CD14-positive monocyte (primary cell): ENCODE data around the gene ELAVL1. TPM values are rescaled to one million over a fixed set of nuclear protein-coding genes. Genes with fewer than 3 reads are reported as not detected.

Experiments
- DNase-seq, 3 donors: peaks; one replicate each; pipeline ENCODE4 v3.0.0-alpha.2; 2011 to 2022
- H2AFZ ChIP-seq: 2 replicates; pipeline ENCODE4 v1.6.0; 2012; ENCODE audit warnings: mild to moderate bottlenecking, low read depth, low read length, inconsistent platforms; ENCODE audit not compliant: insufficient read depth, poor library complexity, severe bottlenecking
- H3K27ac ChIP-seq, 2 donors: 1 replicate in 1 of 2; 2 replicates in 1 of 2; pipeline ENCODE4 v1.5.1; 2012 to 2013; ENCODE audit warnings: low read length in 2 of 2, control low read depth in 1 of 2, inconsistent platforms in 1 of 2, low read depth in 1 of 2, mild to moderate bottlenecking in 1 of 2
- H3K27me3 ChIP-seq, 2 donors: one replicate each; pipeline versions ENCODE4 v1.6.0 to v1.6.1; 2011 to 2013; ENCODE audit warnings: low read length in 2 of 2; ENCODE audit not compliant: control insufficient read depth in 2 of 2, insufficient read depth in 2 of 2
- H3K36me3 ChIP-seq, 2 donors: replicated peaks in 1 of 2; 1 replicate in 1 of 2; 2 replicates in 1 of 2; pipeline versions ENCODE4 v1.5.1 to v1.6.1; 2012 to 2013; ENCODE audit warnings: low read length in 2 of 2, control low read depth in 1 of 2, inconsistent platforms in 1 of 2, mild to moderate bottlenecking in 1 of 2; ENCODE audit not compliant: insufficient read depth in 2 of 2, control insufficient read depth in 1 of 2
- H3K4me1 ChIP-seq, 2 donors: 1 replicate in 1 of 2; 2 replicates in 1 of 2; pipeline versions ENCODE4 v1.5.1 to v1.6.1; 2012 to 2013; ENCODE audit warnings: low read length in 2 of 2, control low read depth in 1 of 2, inconsistent platforms in 1 of 2, mild to moderate bottlenecking in 1 of 2, moderate library complexity in 1 of 2; ENCODE audit not compliant: insufficient read depth in 2 of 2, control insufficient read depth in 1 of 2
- H3K4me2 ChIP-seq: replicated peaks from 2 replicates; pipeline ENCODE3; 2012; ENCODE audit warnings: low read length, moderate library complexity, mild to moderate bottlenecking; ENCODE audit not compliant: poor library complexity, severe bottlenecking; ENCODE audit errors: extremely low read depth
- H3K4me3 ChIP-seq, 3 experiments: fragments of 200-600 bp in 1 of 3; sonication (generic) in 1 of 3; replicated peaks in 1 of 3; 1 replicate in 2 of 3; 2 replicates in 1 of 3; pipeline ENCODE4 v1.5.1; 2011 to 2013; ENCODE audit warnings: low read length in 3 of 3, mild to moderate bottlenecking in 3 of 3, control low read depth in 2 of 3, low read depth in 2 of 3, inconsistent platforms in 1 of 3, moderate library complexity in 1 of 3
- H3K79me2 ChIP-seq: 2 replicates; pipeline ENCODE4 v1.6.0; 2012; ENCODE audit warnings: mild to moderate bottlenecking, control low read depth, inconsistent platforms, low read length, moderate library complexity; ENCODE audit not compliant: insufficient read depth
- H3K9ac ChIP-seq: 2 replicates; pipeline ENCODE4 v1.6.0; 2017; ENCODE audit warnings: low read length, mild to moderate bottlenecking; ENCODE audit not compliant: insufficient read depth, poor library complexity, severe bottlenecking
- H3K9me3 ChIP-seq, 2 donors: replicated peaks in 1 of 2; 1 replicate in 1 of 2; 2 replicates in 1 of 2; pipeline versions ENCODE4 v1.5.1 to v1.6.1; 2012 to 2013; ENCODE audit warnings: low read length in 2 of 2, control low read depth in 1 of 2; ENCODE audit not compliant: control insufficient read depth in 1 of 2, insufficient read depth in 1 of 2
- H4K20me1 ChIP-seq: 2 replicates; pipeline ENCODE4 v1.6.0; 2012; ENCODE audit warnings: mild to moderate bottlenecking, low read length, control low read depth, moderate library complexity; ENCODE audit not compliant: insufficient read depth
- H3K27ac Mint-ChIP-seq, 7 donors: one replicate each; pipeline ENCODE4 v1.8.0; 2020; ENCODE audit warnings: mild to moderate bottlenecking in 7 of 7, mixed read lengths in 7 of 7, moderate library complexity in 6 of 7, inconsistent platforms in 2 of 7
- H3K27me3 Mint-ChIP-seq, 3 donors: one replicate each; pipeline ENCODE4 v1.8.0; 2021 to 2022; ENCODE audit warnings: low read depth in 3 of 3, mild to moderate bottlenecking in 3 of 3, mixed read lengths in 3 of 3, moderate library complexity in 3 of 3, inconsistent platforms in 1 of 3
- H3K36me3 Mint-ChIP-seq, 2 donors: one replicate each; pipeline ENCODE4 v1.8.0; 2020; ENCODE audit warnings: mixed read lengths in 2 of 2, inconsistent platforms in 1 of 2, mild to moderate bottlenecking in 1 of 2
- H3K4me1 Mint-ChIP-seq: one replicate; pipeline ENCODE4 v1.8.0; 2020; ENCODE audit warnings: mild to moderate bottlenecking, mixed read lengths
- H3K4me3 Mint-ChIP-seq, 2 donors: one replicate each; pipeline ENCODE4 v1.8.0; 2020; ENCODE audit warnings: mild to moderate bottlenecking in 2 of 2, mixed read lengths in 2 of 2, moderate library complexity in 1 of 2
- H3K9me3 Mint-ChIP-seq, 7 donors: one replicate each; pipeline ENCODE4 v1.8.0; 2020 to 2022; ENCODE audit warnings: mixed read lengths in 7 of 7, mild to moderate bottlenecking in 6 of 7, moderate library complexity in 6 of 7, inconsistent platforms in 2 of 7
- CTCF ChIP-seq: fragments of 200-600 bp; IDR thresholded peaks from one replicate; pipeline ENCODE4 v1.8.0; 2022; ENCODE audit warnings: antibody characterized with exemption, mild to moderate bottlenecking
- WGBS: methylation state at CpG from one replicate; pipeline ENCODE4 v1.1.5; 2013; ENCODE audit warnings: missing lambda C conversion rate; ENCODE audit not compliant: insufficient coverage; 5-methylcytosine and 5-hydroxymethylcytosine counted together
- intact Hi-C, 2 donors: fragments of 100-400 bp; cut with micrococcal nuclease; formaldehyde crosslinking; loops; one replicate each; pipeline versions ENCODE4 v1.15.0 to v1.15.1; 2023
- polyA plus RNA-seq, 3 donors: library from polyadenylated mRNA; depleted of rRNA in 1 of 3; unstranded in 2 of 3; stranded (reverse) in 1 of 3; fragments of 300-500 nt in 2 of 3; fragments of >200 nt in 1 of 3; fragmentation: Illumina TruSeq in 2 of 3; gene quantifications; 1 replicate in 2 of 3; 2 replicates in 1 of 3; pipeline ENCODE4 v1.2.3, GENCODE V29; 2012 to 2021

The ELAVL1 gene
- polyA plus RNA-seq, 3 donors = 25.1 to 31.1 (median 30.7) TPM

GRCh38 chr19:7977723-7978040 is 27.8 kb downstream of the ELAVL1 start:
- WGBS = 98% methylated on average over 5 of the region's 6 CpGs
- no peak overlapping the region for H2AFZ ChIP-seq
- no peak overlapping the region for H3K4me3 Mint-ChIP-seq
- H3K36me3 ChIP-seq = peaks cover 72 to 94% of the 10 kb centered on the region in 2 donors
- H3K9ac ChIP-seq = no peak overlapping the region
- no peak overlapping the region for H3K4me3 ChIP-seq
- H4K20me1 ChIP-seq = peaks cover 33% of the 10 kb centered on the region
- TF ChIP-seq CTCF = no peak
- intact Hi-C loops = no loop called here
- peaks cover 66 to 87% of the 10 kb centered on the region in 2 donors for H3K36me3 Mint-ChIP-seq
- peak overlapping the region in 1 of 7 donors; percentile 70 for H3K27ac Mint-ChIP-seq
- no peaks in the 10 kb centered on the region for H3K9me3 ChIP-seq
- no peak for DNase-seq
- no peaks in the 10 kb centered on the region for H3K79me2 ChIP-seq
- H3K27me3 Mint-ChIP-seq = peaks cover 0 to 1% (median 0%) of the 10 kb centered on the region in 3 donors
- H3K4me2 ChIP-seq = no peak overlapping the region
- no peaks in the 10 kb centered on the region for H3K4me1 Mint-ChIP-seq
- no peak overlapping the region for H3K27ac ChIP-seq
- no peaks in the 10 kb centered on the region for H3K9me3 Mint-ChIP-seq
- H3K27me3 ChIP-seq = no peaks in the 10 kb centered on the region
- H3K4me1 ChIP-seq = no peaks in the 10 kb centered on the region

- H3K27ac ChIP-seq = no peak overlapping the region
- no peaks in the 10 kb centered on the region for H3K4me1 ChIP-seq
- 97% methylated on average over 14 of the region's 15 CpGs for WGBS
- no peaks in the 10 kb centered on the region for H3K79me2 ChIP-seq
- no peak for DNase-seq
- Mint-ChIP-seq H3K27ac (peak overlapping the region in 2 of 7 donors; percentile 15 to 54), H3K4me1 (no peaks in the 10 kb centered on the region), H3K27me3 (peaks cover 0 to 1% (median 0%) of the 10 kb centered on the region in 3 donors), H3K4me3 (no peak overlapping the region), H3K9me3 (no peaks in the 10 kb centered on the region), H3K36me3 (peaks cover 62 to 87% of the 10 kb centered on the region in 2 donors)
- no peak overlapping the region for H3K9ac ChIP-seq
- H3K9me3 ChIP-seq = no peaks in the 10 kb centered on the region
- intact Hi-C loops = no loop called here
- H2AFZ ChIP-seq = no peak overlapping the region
- no peak overlapping the region for H3K4me3 ChIP-seq
- peaks cover 73 to 93% of the 10 kb centered on the region in 2 donors for H3K36me3 ChIP-seq
- H3K4me2 ChIP-seq = no peak overlapping the region
- no peaks in the 10 kb centered on the region for H3K27me3 ChIP-seq
- no peak for TF ChIP-seq CTCF
- peaks cover 29% of the 10 kb centered on the region for H4K20me1 ChIP-seq
Observed at GRCh38 chr19:7977021-7977722, 28.3 kb downstream of the ELAVL1 start.
